ENCODE measurements around the gene ADPRHL1. TPM values are rescaled to one million over a fixed set of nuclear protein-coding genes. Genes with fewer than 3 reads are reported as not detected.

Gene ADPRHL1
- total RNA-seq, 4 donors from 2014 or later = 2.5 to 8.6 (median 5.5) TPM

DNA sequence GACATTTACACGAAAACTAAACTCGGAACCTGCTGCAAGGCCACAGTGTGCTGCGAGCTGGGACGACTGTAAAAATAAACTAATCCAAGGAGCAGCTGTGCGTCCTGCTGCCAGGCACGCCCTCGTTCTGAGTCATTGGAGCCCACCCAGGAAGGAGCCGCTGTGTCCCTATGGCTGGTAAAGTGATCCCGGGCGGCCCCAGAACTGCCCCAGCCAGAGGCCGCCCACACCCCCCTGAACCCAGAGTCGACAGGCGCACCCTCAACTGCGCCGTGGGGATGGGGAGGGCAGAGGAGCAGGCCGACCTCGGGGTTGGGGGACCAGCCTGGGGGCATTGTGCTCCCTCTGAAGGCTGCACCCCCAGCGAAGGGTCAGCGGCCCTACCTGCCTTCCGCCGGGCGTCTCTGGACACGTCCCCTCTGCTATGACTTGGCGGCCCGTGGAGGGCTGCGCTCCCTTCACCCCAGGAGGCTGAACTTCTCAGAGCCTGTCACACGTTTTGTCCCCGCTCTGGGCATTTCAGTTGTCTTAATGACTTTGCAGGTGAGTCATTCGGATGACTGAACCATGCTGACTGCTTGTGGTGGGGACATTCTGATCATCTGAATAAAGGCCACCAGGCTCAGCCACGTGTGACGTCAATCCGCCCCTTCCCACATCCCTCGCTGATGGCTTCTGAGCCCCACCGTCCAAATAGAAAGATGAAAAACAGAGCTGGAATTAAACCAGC, 42.7 kb downstream of the ADPRHL1 start:
- H3K27ac ChIP-seq = peak overlapping the region; percentile 91
- peak overlapping the region; percentile 16 for H3K4me3 ChIP-seq
- peak in 1 of 2 donors; percentile 80 for DNase-seq (ENCODE audit: low spot score in 2 of 2)
- no peaks in the 10 kb centered on the region for H3K36me3 ChIP-seq
- peaks cover 30% of the 10 kb centered on the region for H3K27me3 ChIP-seq
- TF ChIP-seq, protein P1, sequence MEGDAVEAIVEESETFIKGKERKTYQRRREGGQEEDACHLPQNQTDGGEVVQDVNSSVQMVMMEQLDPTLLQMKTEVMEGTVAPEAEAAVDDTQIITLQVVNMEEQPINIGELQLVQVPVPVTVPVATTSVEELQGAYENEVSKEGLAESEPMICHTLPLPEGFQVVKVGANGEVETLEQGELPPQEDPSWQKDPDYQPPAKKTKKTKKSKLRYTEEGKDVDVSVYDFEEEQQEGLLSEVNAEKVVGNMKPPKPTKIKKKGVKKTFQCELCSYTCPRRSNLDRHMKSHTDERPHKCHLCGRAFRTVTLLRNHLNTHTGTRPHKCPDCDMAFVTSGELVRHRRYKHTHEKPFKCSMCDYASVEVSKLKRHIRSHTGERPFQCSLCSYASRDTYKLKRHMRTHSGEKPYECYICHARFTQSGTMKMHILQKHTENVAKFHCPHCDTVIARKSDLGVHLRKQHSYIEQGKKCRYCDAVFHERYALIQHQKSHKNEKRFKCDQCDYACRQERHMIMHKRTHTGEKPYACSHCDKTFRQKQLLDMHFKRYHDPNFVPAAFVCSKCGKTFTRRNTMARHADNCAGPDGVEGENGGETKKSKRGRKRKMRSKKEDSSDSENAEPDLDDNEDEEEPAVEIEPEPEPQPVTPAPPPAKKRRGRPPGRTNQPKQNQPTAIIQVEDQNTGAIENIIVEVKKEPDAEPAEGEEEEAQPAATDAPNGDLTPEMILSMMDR (IDR thresholded peaks at IDR 0.05) = no peak
- TF ChIP-seq EP300 (IDR thresholded peaks at IDR 0.05) (no peak), POLR2A (IDR thresholded peaks at IDR 0.05) (no peak), POLR2AphosphoS5 (IDR thresholded peaks at IDR 0.05) (no peak)
- peaks cover 24% of the 10 kb centered on the region for H3K4me1 ChIP-seq
- H3K9me3 ChIP-seq = no peaks in the 10 kb centered on the region
- WGBS = 53% methylated on average over 15 of the region's 34 CpGs

DNA sequence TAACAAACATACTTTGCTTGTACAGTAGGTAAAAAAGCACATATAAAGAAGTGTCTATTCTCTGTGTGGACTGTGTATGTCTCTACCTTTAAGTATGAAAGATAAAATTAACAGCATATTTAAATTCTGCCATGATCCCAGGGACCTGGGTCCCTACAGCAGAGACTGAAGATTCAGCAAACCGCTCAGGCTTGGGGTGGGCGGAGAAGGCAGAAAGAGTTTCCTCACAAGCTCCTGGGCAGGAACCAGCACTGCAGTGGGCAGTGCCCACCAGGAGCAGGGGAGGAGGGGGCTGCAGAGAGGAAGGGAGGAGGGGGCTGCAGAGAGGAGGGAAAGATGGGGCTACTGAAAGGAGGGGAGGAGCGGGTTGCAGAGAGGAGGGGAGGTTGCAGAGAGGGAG, 44.7 kb downstream of the ADPRHL1 start:
- no peak overlapping the region for H3K4me3 ChIP-seq
- H3K27ac ChIP-seq = no peak overlapping the region
- H3K27me3 ChIP-seq = peaks cover 32% of the 10 kb centered on the region
- no peaks in the 10 kb centered on the region for H3K36me3 ChIP-seq
- WGBS = 76% methylated on average over 3 of the region's 3 CpGs
- TF ChIP-seq EP300 (IDR thresholded peaks at IDR 0.05) (no peak), POLR2A (IDR thresholded peaks at IDR 0.05) (no peak), POLR2AphosphoS5 (IDR thresholded peaks at IDR 0.05) (no peak)
- TF ChIP-seq, protein P1 (IDR thresholded peaks at IDR 0.05) = no peak
- no peaks in the 10 kb centered on the region for H3K9me3 ChIP-seq
- DNase-seq (ENCODE audit: low spot score in 2 of 2) = peak in 1 of 2 donors; percentile 44
- peaks cover 17% of the 10 kb centered on the region for H3K4me1 ChIP-seq

DNA sequence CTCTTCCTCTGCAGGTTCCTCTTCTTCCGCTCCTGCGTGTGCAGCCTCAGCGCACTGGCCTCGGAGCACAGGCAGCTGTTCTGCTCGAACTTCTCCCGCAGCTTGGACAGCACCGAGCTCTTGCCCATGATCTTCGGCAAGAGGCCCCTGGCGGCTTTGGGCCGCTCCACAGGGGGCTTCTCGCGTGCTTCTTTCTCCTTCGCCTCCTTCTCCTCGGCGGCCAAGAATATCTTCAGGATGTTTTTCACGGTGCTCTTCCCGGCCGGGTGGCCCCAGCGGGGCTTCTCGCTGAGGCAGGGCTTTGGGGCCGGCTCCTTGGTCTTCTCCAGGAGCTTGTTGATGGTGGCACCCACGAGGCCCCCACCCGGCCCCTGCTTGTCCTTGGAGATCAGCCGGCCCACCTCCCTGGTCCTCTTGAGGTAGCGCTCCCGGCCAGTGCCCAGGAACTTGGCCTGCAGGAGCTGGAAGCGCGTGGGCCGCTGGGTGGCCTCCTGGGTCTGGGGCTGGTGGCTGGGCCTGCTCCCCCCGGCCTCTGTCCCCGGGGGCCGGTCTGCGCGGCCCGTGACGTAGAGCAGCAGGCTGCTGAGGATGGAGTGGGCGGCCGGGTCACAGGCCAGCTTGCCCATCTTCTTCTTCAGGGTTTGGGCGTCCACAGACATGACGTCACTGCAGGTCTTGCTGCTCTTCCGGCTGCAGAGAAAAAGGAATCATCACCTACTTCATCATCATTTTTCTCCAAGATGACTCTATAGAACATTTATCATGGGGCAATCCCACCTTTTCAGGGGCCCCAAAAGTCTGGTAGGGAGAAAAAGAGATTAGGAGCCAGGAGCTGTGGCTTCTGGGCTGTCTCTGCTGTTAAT, 45.5 kb downstream of the ADPRHL1 start:
- H3K9me3 ChIP-seq = no peaks in the 10 kb centered on the region
- TF ChIP-seq, protein P1 (IDR thresholded peaks at IDR 0.05) = no peak
- TF ChIP-seq POLR2AphosphoS5 (IDR thresholded peaks at IDR 0.05) (no peak), EP300 (IDR thresholded peaks at IDR 0.05) (no peak), POLR2A (IDR thresholded peaks at IDR 0.05) (no peak)
- peaks cover 17% of the 10 kb centered on the region for H3K4me1 ChIP-seq
- 84% methylated on average over 27 of the region's 41 CpGs for WGBS
- peaks cover 32% of the 10 kb centered on the region for H3K27me3 ChIP-seq
- H3K27ac ChIP-seq = no peak overlapping the region
- H3K36me3 ChIP-seq = no peaks in the 10 kb centered on the region
- no peak overlapping the region for H3K4me3 ChIP-seq
- DNase-seq (ENCODE audit: low spot score in 2 of 2) = peak; percentile 65 to 71

DNA sequence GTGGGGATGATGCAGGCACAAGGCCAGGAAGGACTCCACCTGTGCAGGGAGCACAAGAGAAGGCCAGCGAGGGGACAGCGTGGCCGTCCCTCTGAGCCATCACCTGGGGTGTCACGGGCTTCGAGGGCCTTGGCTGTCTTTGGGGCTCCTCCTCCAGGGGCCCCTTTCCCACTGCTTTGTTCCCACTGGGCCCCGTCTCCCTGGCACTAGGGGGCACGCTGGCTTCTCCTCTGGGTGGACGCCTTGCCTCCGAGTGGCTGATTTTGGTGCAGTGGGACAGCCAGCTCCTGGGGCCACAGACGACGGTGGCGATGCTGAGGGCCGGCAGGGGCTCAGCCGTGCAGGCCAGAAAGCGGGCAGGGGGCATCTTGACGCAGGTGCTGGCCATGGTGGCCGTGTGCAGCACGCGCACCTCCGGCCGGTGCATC, 46.2 kb downstream of the ADPRHL1 start:
- H3K27ac ChIP-seq = no peak overlapping the region
- no peak overlapping the region for H3K4me3 ChIP-seq
- peak; percentile 51 to 67 for DNase-seq (ENCODE audit: low spot score in 2 of 2)
- H3K36me3 ChIP-seq = no peaks in the 10 kb centered on the region
- TF ChIP-seq, protein P1 (IDR thresholded peaks at IDR 0.05) = no peak
- TF ChIP-seq POLR2AphosphoS5 (IDR thresholded peaks at IDR 0.05) (no peak), EP300 (IDR thresholded peaks at IDR 0.05) (no peak), POLR2A (IDR thresholded peaks at IDR 0.05) (no peak)
- H3K27me3 ChIP-seq = peaks cover 37% of the 10 kb centered on the region
- WGBS = 93% methylated on average over 14 of the region's 21 CpGs
- no peaks in the 10 kb centered on the region for H3K9me3 ChIP-seq
- H3K4me1 ChIP-seq = peaks cover 18% of the 10 kb centered on the region
